Measurements from ENCODE around the gene PAK1.

- TF ChIP-seq SUZ12 (IDR thresholded peaks at IDR 0.05) = no peak
- no peak for TF ChIP-seq BHLHE40 (IDR thresholded peaks at IDR 0.05; ENCODE audit: borderline replicate concordance)
- no peak for TF ChIP-seq HDGF (IDR thresholded peaks at IDR 0.05; ENCODE audit: borderline replicate concordance)
- TF ChIP-seq SP1 (IDR thresholded peaks at IDR 0.05) = no peak
- TF ChIP-seq NFRKB (IDR thresholded peaks at IDR 0.05) = no peak
- TF ChIP-seq FOXM1 (IDR thresholded peaks at IDR 0.05; ENCODE audit: borderline replicate concordance) = no peak
- TF ChIP-seq PKNOX1 (IDR thresholded peaks at IDR 0.05) = no peak
- no peak for TF ChIP-seq FOXK2 (IDR thresholded peaks at IDR 0.05)
- no peak for TF ChIP-seq TARDBP (IDR thresholded peaks at IDR 0.05)
- no peak for TF ChIP-seq ZNF384 (IDR thresholded peaks at IDR 0.05)
- TF ChIP-seq ELF4 (IDR thresholded peaks at IDR 0.05) = no peak
Observed at GRCh38 chr11:77407613-77408012, 66.3 kb downstream of the PAK1 start.

All from HEK293T (cell line).